GM19023 (cell line): Measurements from ENCODE around the gene PPP1R15B.

Experiments used
- ATAC-seq: cut with Tn5 transposase; IDR thresholded peaks from one replicate; pipeline ENCODE4 v1.9.1; 2021; ENCODE audit warnings: mild to moderate bottlenecking, moderate library complexity; ENCODE audit not compliant: unreplicated experiment

PPP1R15B gene

DNA sequence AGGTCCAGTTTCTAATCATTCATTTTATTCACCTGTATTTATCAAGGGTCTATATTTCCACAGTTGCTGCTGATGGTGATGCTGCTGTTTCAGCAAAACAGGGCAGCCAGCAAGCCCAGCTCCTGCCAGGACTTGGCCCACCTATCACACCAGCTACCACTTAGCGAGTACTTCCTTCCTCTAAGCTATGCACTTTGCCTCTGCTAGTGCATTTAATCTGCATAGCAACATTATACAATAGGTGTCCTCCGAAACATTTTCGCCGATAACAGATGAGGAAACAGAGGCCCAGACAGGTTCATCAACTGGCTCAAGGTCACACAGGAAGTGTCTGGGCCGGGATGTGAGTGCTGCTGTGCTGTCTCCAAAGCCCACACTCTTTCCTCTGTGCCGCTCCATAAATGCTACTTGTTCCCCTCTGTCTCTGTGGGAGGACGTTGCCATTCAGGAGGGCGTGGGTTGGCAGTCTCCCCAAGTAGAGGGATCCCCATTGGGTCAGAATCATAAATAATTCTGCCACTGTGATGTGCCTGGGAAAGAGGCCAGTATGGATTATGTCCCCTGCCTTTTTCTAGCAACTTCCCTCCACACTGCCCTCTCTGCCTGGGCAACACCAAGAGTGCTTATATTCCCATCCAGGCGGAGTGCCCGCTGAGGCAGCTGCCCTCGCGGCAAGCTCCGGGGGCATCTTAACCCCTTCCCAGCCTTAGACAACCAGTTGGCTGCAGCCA, 42.5 kb downstream of the PPP1R15B start:
- no peak for ATAC-seq

DNA sequence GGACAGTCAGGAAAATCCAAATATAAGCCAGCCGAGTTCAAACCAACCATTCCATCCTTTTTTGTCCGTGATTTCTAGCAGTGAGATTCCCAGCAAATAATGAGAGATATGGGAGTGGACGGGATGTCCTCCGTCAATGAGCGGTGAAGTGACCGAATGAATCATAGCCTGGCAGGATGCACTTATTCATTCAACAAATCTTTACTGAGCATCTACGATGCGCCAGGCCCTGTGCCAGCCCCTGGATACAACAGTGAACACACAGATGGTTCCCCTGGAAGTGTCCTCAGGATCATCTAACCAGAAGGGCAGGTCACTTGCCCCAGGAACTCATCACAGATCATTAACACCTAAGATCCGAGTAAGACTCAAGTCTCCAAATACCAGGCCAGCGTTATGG, 43.7 kb downstream of the PPP1R15B start:
- ATAC-seq, result no peak

DNA sequence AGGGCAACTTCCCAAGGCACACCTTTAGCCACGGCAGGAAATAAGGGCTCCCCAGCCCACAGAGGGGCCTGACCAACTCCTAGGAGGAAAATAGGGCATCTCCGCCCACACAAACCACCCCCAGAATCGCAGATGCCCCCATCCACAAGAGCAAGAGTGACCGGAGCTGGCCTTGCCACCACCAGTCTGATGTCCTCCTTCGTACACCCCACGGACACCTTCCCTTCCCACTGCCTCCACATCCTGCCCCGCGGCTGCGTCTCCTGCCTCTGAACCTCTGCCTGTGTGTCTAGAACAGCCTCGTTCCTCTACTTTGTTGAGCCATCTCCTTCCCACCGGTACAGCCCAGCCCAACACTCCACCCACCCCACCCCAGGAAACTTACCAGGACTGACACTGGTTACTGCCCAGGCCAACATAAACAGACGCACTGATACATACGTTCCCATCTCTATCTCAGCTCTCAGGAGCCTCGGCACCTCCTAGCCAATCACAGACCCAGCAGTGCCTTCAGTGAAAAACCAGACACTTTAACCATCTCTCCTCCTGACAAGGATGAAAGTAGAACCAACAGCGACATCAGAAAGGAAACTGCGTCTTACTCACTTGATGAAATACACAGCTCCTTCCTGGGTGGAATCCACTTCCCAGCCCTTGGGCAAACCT, 44.3 kb downstream of the PPP1R15B start:
- ATAC-seq, result no peak

DNA sequence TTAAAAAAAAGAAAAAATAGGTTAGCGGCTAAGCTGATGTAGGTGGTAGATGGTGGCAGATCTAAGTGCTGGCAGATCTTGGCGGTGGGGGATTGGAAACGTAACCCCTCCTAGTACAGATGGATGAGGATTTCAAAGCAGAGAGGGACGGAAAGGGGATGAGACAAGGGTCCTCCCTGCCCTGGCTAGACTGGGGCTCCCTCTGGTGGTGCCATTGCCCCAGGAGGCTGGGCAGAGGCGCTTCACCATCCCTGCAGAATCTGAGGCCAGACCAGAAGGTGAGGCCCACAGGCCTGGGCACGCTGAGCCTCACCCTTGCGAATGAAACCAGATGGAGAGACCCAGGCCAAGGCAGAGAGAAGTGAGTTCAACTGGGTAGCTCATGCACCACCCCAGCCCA, 44.9 kb downstream of the PPP1R15B start:
- no peak for ATAC-seq

DNA sequence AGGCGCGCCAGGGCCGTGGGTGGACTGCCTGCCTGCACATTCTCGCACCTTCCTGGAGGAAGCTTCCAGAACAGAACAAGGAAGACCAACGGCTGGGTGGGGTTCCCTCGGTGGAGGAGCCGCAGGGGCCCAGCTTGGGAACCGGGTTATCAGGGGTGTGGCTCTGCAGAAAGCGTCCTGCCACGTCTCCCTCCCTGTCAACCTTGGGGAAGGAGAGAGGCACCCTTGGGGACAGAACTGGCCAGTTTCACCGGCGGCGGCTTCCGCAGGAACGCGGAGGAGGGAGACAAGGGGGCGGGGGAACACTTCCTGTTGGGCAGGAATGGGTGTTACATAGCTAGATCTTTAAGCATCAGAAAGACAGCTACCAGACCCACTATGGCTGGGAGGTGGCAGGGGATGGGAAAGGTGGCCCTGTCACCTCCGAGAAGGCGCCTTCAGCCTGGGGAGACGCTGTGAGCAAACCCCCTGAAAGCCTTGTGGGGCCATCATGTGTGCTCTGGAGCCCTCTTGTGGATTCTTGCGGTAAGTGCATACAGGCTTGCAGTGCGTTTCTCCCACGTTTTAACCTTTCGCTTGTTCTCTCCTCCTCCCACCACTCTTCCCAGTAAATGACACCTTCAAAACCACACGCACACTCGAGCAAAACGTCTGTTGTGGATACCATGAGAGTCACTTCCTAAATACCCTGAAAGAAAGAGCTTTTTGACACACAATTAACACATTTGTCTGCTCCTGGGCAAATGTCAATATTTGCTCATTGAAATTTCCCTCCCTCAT, 48.1 kb downstream of the PPP1R15B start:
- ATAC-seq, result no peak

DNA sequence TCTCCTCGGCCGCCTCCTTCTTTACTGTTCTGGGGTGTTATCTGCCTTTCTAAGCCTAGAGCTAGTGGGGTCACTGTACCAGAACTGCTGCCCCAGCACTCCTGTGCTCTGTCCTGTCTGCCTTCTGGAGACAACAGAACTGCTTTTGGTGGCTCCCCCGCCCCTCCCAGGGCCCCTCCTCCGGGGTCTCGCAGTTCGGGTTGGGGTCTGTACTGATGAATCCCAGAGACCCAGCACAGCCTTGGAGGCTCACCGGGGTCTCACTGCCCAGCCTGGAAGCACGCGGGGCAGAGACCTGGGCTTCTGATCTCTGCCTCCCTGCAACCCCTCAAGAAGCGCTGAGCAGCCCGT, 48.7 kb downstream of the PPP1R15B start:
- ATAC-seq, result no peak

DNA sequence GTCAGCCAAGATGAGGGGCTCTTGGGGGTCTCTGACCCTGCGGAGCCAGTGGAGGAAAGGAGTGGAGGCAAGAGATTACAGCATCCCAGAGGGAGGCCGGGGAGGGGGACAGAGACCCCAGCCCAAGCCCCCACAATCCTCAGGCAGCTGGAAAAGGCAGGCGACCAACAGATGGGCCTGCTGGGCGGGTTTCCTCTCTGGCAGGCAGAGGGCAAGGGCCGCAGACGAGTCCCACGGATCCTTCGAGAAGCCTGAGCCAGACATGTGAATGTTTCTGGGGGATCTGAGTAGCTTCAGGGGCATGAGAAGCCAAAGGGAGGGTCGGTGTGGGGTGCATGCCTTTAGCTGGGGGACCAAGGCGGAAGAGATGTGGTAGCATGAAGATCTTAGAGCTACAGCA, 49.8 kb downstream of the PPP1R15B start:
- no peak for ATAC-seq

DNA sequence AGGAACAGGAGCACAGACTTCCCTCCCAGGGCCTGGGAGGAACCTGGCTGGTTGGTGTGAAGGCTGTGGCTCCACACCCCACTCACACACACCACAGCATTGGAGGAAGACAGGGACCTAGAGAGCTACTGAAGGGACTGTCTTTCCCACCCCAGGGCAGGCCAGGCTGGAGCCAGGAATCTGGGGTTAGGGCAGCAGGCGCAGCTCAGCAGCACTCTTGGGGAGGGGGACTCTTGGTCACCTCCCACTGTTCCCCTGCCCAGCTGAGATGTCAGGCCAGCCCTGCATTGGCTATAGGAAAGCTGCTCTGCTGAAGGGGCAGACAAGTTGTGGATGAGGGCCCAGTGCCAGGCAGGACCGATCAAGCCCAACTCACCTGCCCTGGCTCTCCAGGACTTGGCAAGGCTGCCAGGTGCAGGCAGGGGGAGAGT, 50.3 kb downstream of the PPP1R15B start:
- no peak for ATAC-seq

DNA sequence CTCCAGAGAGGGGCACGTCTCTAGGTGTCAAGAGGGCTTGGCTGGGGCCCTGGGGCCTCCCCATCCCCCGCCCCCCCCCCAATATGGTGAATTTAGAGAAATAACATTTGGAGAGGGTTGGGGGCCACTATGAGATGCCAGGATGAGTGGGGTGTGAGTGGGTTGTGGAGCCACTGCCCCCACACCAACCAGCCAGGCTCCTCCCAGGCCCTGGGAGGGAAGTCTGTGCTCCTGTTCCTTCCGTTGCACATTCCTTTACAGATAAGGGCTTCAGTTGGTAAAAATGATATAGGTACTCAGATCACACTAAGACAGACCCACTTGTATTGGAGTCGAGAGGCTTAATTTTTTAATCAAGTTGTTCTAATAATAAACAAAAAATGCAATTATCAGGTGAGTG, 51.3 kb downstream of the PPP1R15B start:
- ATAC-seq, result no peak

DNA sequence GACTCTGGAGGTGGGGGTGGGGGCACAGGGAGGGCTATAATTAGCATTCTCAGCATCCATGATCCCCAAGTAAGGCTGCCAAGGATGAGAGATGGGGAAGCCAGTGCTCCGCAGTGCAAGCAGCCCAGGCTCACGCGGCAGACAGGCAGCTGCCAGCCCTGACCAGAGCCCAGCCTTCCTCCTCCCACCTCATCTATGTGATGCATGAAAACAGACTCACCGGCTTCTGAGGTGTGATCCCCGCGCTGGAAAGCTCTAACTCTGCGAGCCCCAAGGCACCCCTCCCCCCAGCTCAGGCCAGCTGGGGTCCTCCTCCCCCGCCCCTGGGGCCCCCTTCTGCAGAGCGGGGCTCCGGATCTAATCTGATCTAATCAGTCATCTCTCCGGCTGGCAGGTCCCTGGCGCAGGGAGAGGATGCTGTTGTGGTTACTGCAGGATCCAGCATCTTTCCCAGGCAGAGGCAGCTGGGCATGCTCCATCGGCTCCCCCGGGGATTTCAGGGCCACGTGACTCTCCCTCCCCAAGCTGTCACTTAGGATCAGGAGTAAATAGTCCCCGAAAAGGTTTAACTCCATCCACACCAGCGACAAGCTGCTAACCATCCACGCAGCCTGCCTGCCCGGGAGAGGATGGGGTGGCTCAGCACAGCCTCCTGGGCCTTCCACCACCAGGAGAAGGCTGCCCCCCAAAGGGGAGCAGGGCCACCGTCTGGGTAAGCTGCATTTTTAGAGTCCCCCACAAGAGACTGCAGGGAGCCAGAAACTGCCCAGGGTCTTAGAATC, 52.0 kb downstream of the PPP1R15B start, which contains the start of gene PLEKHA6:
TSS of gene PLEKHA6 (minus strand) at position 456 of the 782 bp plus-strand sequence. CDS start 86,202 bp downstream, outside the sequence.
- no peak for ATAC-seq

DNA sequence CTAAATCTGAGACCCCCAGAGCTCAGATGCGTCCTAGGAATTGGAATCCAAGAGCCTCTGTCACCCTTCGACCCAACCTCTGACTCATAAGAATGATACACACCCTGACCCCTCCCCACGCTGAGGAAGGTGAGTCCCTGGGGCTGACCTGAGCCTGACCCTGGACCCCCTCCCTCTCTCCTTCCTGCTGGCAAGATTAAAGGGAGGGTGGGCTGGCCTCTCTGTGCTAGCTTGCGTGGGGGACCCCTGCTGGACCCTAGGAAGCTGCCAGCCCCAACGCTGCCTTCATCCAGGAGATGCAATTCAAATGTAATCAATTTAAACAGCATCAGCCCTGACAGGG, 52.5 kb downstream of the PPP1R15B start:
- no peak for ATAC-seq

DNA sequence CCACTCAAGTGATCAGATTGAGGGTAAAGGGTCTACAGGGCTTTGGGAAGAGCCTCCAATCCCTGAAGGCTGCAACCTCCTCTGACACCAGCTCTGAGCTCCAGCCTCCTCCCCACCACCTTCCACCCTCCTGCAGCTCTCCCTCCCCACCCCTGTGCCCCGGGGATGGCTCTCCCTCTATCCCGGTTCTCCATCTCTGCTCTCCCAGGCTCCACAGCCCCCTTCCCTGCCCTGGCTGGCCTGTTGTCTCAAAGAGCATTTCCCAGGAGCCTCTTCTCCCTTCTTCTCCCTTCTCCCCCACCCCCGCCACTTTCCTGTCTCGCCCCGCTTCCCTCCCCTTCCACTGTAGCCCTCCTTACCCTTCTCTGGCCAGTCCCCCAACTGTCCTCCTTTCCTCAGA, 53.0 kb downstream of the PPP1R15B start:
- ATAC-seq, result no peak

DNA sequence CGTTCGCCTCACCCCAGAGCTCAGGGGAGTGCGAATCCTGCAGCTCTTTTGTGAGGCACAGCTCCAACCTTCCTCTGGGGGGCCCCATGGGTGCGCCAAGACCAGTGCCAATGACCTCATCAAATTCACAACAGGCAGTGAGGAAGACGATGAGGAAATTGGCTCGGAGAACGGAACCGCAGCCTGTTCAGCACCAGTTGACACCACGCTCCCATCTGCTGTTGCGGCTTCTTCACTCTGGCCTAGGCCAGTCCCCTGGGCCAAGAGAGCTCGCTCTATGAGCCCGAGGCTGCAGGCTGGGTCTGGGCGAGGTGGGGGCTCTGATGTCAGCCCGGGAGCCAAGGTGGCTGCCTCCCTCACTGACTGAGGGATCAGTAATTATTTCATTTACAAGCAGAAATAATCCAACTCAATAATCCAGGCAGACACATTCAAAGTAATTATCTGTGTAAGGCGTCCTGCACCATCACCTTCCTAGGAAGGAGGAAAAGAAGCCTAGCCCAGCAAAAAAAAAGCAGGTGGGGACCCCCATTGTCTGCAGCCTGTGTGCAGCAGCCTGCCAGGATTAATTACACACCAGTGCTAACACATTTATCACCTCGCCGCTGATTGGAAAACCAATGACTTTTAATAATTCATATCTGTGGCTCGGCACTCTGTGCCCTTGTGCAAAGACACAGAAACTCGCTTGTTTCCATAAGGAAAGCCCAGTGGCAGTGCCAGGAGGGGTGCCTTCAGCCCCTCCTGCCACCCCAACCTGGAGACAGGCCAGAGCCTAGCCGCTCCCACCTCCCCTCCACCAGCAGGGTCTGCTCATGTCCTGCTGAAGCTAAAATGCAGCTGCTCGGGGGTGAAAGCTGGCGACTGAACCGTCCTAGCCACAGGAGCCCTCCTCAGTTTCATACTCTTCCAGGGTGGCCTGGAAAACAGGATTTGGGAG, 53.8 kb downstream of the PPP1R15B start:
- no peak for ATAC-seq

DNA sequence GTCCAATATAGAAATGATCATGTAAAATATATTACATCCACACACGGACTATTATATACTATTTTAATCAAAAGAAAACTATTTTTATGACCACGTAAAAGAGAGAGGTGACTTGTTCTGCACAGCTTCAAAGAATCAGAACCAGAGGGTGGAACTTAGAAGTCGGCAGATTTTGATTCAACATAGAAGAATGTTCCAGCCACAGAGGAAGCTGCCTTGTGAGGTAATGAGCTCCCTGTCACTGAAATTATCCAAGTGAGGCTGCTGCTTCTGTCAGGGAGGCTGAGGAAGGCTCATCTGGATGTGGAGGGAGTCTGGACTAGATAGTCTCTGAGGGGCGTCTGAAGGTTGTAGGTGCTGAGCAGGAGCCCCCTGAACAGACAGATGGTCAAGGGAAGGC, 54.6 kb downstream of the PPP1R15B start:
- ATAC-seq, result no peak

DNA sequence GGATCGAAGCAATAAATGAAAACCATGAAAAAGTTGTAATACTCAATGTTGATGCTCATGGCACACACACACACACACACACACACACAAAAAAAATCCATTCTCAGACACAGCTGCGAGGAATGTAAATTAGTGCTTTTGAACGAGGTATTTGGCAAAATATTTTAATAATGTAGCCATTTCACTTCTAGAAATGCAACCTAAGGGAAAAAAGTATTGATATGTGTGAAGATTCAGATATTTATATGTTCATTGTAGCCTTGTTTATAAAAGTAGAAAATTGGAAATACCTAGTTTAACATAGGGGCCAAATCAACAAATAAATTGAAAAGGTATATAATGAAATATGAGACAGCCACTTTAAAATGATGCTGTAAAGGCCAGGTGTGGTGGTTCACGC, 55.7 kb downstream of the PPP1R15B start:
- ATAC-seq, result no peak

DNA sequence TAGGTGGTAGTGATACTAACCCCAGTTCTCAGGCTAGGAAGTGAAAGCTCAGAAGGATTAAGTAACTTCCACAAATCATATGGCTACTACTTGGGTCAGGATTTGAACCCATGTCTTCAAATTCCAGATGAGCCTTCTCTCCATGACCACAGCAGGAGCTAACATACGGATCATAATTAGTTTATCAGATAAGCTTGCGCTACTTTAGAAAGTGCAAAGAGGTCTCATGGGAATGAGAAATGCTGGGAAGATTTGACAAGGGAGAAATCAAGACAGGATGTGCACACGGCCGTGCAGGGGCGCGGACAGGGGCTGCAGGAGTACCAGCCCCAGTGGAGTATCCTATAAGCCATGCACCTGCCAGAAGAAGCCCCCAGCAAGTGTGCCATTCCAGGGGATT, 57.0 kb downstream of the PPP1R15B start:
- no peak for ATAC-seq
